ENCODE results near the gene HADHB.

The HADHB gene

GRCh38 chr2:26333293-26333692, 88.6 kb downstream of the HADHB start:
- no peak overlapping the region for H3K4me3 ChIP-seq (replicated peaks; ENCODE audit: low read depth, low read length)
- no peak for TF ChIP-seq CTCF (IDR thresholded peaks at IDR 0.05; ENCODE audit: low read depth, low read length, missing control alignments)
- no peak for DNase-seq (ENCODE audit: extremely low read depth, low read depth)

- no peak for TF ChIP-seq CTCF (IDR thresholded peaks at IDR 0.05; ENCODE audit: low read depth, low read length, missing control alignments)
- DNase-seq (ENCODE audit: extremely low read depth, low read depth): no peak
- no peak overlapping the region for H3K4me3 ChIP-seq (replicated peaks; ENCODE audit: low read depth, low read length)
Observed at GRCh38 chr2:26335231-26335630, 90.5 kb downstream of the HADHB start.

- no peak for DNase-seq (ENCODE audit: extremely low read depth, low read depth)
- no peak for TF ChIP-seq CTCF (IDR thresholded peaks at IDR 0.05; ENCODE audit: low read depth, low read length, missing control alignments)
- no peak overlapping the region for H3K4me3 ChIP-seq (replicated peaks; ENCODE audit: low read depth, low read length)
Observed at GRCh38 chr2:26336719-26337118, 92.0 kb downstream of the HADHB start.

- TF ChIP-seq CTCF (IDR thresholded peaks at IDR 0.05; ENCODE audit: low read depth, low read length, missing control alignments): no peak
- no peak for DNase-seq (ENCODE audit: extremely low read depth, low read depth)
- H3K4me3 ChIP-seq (replicated peaks; ENCODE audit: low read depth, low read length): no peak overlapping the region
Observed at GRCh38 chr2:26337298-26337697, 92.6 kb downstream of the HADHB start.

All from HFF-Myc (cell line).